ENCODE data around the gene ICAM2.

ICAM2 gene

GRCh38 chr17:63963123-63963522 is 57.3 kb downstream of the ICAM2 start:
- no peak for DNase-seq (ENCODE audit: low read depth)

DNA sequence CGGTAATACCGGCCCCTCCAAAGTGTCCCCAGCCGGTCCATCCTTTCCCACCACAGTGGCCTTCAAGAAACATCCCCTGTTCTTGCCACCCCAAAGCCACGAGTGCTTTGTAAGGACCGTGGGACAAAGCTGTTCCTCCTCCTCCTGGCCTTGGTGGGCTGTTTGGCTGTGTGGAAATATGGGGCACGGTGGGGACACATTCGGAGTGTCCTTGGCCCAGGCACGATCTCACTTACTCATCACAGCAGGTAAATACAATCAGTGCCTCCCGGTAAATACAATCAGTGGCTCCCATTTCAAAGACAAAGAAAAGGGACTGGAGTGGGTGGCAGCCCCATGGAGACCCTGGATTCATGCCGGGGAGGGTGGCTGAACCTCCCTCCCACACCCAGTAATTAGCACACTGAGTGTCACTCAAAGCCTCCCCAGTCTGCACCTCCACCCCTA is 58.1 kb downstream of the ICAM2 start:
- TF ChIP-seq, protein P1, sequence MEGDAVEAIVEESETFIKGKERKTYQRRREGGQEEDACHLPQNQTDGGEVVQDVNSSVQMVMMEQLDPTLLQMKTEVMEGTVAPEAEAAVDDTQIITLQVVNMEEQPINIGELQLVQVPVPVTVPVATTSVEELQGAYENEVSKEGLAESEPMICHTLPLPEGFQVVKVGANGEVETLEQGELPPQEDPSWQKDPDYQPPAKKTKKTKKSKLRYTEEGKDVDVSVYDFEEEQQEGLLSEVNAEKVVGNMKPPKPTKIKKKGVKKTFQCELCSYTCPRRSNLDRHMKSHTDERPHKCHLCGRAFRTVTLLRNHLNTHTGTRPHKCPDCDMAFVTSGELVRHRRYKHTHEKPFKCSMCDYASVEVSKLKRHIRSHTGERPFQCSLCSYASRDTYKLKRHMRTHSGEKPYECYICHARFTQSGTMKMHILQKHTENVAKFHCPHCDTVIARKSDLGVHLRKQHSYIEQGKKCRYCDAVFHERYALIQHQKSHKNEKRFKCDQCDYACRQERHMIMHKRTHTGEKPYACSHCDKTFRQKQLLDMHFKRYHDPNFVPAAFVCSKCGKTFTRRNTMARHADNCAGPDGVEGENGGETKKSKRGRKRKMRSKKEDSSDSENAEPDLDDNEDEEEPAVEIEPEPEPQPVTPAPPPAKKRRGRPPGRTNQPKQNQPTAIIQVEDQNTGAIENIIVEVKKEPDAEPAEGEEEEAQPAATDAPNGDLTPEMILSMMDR (IDR thresholded peaks at IDR 0.05; ENCODE audit: insufficient read depth, low read depth, low read length, missing control alignments): no peak
- DNase-seq (ENCODE audit: low read depth): no peak
- no peak overlapping the region for H3K4me3 ChIP-seq (ENCODE audit: low read depth, low read length)

More at GRCh38 chr17:63963123-63963522, 57.3 kb downstream of the ICAM2 start:
- TF ChIP-seq, protein P1 (IDR thresholded peaks at IDR 0.05; ENCODE audit: insufficient read depth, low read depth, low read length, missing control alignments): no peak
- no peak overlapping the region for H3K4me3 ChIP-seq (ENCODE audit: low read depth, low read length)

DNA sequence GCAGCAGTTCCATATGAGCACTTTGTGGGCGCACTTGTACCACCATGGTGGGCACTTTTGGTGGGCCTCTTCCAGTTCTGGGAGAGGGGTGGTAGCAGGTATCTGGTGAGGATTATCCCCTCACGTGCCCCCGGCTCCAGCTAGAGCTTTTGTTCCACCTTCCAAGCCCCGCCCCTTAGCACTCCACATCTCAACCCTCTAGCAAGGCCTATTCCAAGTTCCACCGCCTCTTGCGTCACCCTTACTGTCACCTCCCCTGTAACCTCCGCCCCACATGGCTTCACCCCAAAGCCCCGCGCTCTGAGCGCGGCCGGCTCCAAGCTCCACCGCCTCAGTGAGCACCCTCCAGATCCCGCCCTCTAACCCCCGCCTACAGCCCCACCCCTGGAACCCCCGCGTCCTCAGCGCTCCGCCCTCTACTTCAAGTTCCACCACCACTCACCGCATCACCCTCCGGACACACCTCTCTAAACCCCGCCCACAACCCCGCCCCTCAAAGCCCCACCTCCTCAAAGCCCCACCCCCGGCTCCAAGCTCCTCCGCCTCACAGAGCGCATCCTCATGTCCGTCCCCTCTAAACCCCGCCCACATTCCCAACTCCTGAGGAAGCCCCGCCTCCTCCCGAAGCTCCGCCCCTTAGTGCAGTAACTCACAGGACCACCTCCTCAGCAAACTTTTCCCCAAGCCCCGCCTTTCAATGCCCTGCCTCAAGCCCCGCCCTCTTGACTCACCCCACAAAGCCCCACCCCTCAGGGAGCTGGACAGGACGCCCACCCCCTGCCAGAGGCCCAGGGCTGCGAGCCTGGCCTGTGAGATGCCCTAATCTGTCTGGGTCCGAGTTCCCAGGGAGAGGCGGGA is 58.8 kb downstream of the ICAM2 start:
- H3K4me3 ChIP-seq (ENCODE audit: low read depth, low read length): no peak overlapping the region
- TF ChIP-seq, protein P1 (IDR thresholded peaks at IDR 0.05; ENCODE audit: insufficient read depth, low read depth, low read length, missing control alignments): no peak
- peak; percentile 79 for DNase-seq (ENCODE audit: low read depth)

- DNase-seq (ENCODE audit: low read depth): no peak
- no peak overlapping the region for H3K4me3 ChIP-seq (ENCODE audit: low read depth, low read length)
- TF ChIP-seq, protein P1 (IDR thresholded peaks at IDR 0.05; ENCODE audit: insufficient read depth, low read depth, low read length, missing control alignments): no peak
Observed at GRCh38 chr17:63960430-63960829, 60.0 kb downstream of the ICAM2 start.

GRCh38 chr17:63960006-63960405 is 60.4 kb downstream of the ICAM2 start:
- DNase-seq (ENCODE audit: low read depth): no peak
- TF ChIP-seq, protein P1 (IDR thresholded peaks at IDR 0.05; ENCODE audit: insufficient read depth, low read depth, low read length, missing control alignments): no peak
- no peak overlapping the region for H3K4me3 ChIP-seq (ENCODE audit: low read depth, low read length)

DNA sequence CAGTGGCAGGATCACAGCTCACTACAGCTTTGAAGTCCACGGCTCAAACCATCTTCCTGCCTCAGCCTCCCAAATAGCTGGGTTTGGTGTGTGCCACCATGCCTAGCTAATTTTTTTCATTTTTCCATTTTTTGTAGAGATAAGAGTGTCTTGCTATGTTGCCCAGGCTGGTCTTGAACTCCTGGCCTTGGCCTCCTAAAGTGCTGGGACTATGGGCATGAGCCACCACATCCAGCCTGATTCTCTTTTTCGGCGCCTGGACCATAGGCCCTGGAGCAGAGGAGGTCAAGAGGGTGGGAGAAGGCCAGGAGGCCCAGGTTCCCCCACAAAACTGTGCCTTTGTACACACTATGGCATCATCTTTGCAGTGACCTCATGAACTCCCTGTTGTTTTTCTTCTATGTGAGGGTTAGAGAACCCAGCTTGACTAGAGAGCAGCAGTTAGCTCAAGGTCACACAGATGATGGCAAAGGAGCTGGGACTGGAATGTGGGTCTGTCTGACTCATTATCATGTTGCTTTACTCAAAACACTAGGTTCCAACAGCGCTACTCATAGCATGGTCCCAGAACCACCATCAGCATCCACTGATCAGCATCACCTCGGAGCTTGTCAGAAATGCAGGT is 64.0 kb downstream of the ICAM2 start:
- TF ChIP-seq, protein P1 (IDR thresholded peaks at IDR 0.05; ENCODE audit: insufficient read depth, low read depth, low read length, missing control alignments): no peak
- H3K4me3 ChIP-seq (ENCODE audit: low read depth, low read length): no peak overlapping the region
- no peak for DNase-seq (ENCODE audit: low read depth)

All from GM12865 (cell line).